GM15510 (cell line): Measurements from ENCODE around the gene GNG2.

ENCODE experiments used
- POLR2A ChIP-seq: IDR thresholded peaks from 3 replicates; pipeline ENCODE4 v1.6.1; 2011; ENCODE audit warnings: borderline replicate concordance; ENCODE audit not compliant: insufficient read length; ENCODE audit errors: extremely low read depth

GNG2 gene

GRCh38 chr14:51846631-51847488 is 13.6 kb upstream of the GNG2 start:
- TF ChIP-seq POLR2A = peak; percentile 37

GRCh38 chr14:51847489-51847796 is 13.0 kb upstream of the GNG2 start:
- no peak for TF ChIP-seq POLR2A

GRCh38 chr14:51848120-51848519 is 12.3 kb upstream of the GNG2 start:
- TF ChIP-seq POLR2A = no peak

GRCh38 chr14:51849097-51849496 is 11.3 kb upstream of the GNG2 start:
- no peak for TF ChIP-seq POLR2A

- no peak for TF ChIP-seq POLR2A
Observed at GRCh38 chr14:51850651-51851050, 9.8 kb upstream of the GNG2 start.

- no peak for TF ChIP-seq POLR2A
Observed at GRCh38 chr14:51852541-51852940, 7.9 kb upstream of the GNG2 start.

- TF ChIP-seq POLR2A = no peak
Observed at GRCh38 chr14:51855234-51855633, 5.2 kb upstream of the GNG2 start.

GRCh38 chr14:51856792-51857296 is 3.6 kb upstream of the GNG2 start:
- no peak for TF ChIP-seq POLR2A

- no peak for TF ChIP-seq POLR2A
Observed at GRCh38 chr14:51859131-51859530, 1.3 kb upstream of the GNG2 start.

GRCh38 chr14:51860825-51861499 is 550 bp downstream of the GNG2 start:
- no peak for TF ChIP-seq POLR2A

GRCh38 chr14:51862176-51862796 is 1.9 kb downstream of the GNG2 start:
- TF ChIP-seq POLR2A = no peak

GRCh38 chr14:51862860-51863259 is 2.4 kb downstream of the GNG2 start:
- TF ChIP-seq POLR2A = no peak

GRCh38 chr14:51865953-51866747 is 5.7 kb downstream of the GNG2 start:
- TF ChIP-seq POLR2A = no peak

GRCh38 chr14:51867741-51868140 is 7.3 kb downstream of the GNG2 start:
- no peak for TF ChIP-seq POLR2A

GRCh38 chr14:51868405-51868804 is 8.0 kb downstream of the GNG2 start:
- no peak for TF ChIP-seq POLR2A
